HK-2 (cell line): Measurements from ENCODE around the gene PRKCE.
A peak's percentile ranks its signal among the peaks of the same experiment; 100 is the strongest.

ENCODE experiments used
- DNase-seq: peaks from one replicate; pipeline ENCODE4 v3.0.0-alpha.2; 2018; ENCODE audit not compliant: unreplicated experiment

The PRKCE gene

DNA sequence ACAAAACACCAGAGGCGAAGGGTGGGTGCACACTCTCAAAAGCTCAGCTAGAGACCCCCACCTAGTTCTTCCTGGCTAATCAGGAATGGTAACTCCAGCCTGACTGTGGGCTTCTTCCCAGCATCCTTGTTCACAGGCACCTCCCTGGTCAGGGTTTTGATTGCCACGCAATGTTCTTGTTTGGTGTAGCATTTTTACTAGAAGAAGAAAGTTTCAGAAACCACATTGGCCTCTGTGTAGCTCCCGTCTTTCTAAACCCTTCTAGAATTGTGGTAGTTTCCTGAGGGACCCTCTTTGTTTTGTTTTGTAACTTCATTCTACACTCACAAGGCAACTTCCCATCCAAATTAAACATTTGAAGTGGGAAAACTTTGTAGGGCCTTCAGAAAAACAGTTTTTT, 391.2 kb downstream of the PRKCE start:
- DNase-seq = no peak

DNA sequence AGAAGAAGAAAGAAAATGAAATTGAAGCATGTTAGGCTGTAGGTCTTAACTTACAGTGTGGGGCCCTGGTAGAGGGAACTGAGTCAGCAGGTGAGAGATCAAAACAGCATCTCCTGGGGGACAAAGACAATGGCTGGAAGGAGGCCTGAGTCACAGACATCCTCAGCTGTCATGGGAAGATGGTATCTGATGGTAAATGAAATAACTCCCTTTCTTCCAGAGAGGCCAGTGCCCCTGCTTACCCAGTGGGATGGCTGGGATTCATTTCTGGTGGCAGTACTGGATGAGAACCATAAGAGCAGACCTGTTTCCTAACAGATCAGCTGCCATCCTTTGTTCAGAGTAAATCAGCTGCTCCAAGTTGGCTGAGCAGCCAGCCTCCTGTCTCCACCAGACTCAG, 394.4 kb downstream of the PRKCE start:
- DNase-seq = no peak

DNA sequence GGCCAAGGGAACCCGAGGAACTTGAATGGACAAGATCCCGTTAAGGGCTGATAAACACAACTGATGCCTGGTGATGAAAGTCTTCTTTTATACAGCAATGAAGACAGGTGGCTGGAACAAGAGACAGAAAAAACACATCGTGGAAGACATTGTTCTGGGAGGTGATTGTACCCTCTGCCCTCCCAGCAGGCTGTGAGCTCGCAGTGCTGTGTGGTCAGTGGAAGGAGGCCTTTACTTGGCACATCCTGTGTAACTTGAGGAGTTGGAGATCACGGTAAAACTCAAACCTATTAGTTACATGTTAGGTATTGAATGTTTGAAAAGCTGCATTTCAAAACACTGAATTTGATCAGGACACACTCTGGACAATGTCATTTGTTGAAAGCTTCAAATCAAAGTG, 395.8 kb downstream of the PRKCE start:
- no peak for DNase-seq

DNA sequence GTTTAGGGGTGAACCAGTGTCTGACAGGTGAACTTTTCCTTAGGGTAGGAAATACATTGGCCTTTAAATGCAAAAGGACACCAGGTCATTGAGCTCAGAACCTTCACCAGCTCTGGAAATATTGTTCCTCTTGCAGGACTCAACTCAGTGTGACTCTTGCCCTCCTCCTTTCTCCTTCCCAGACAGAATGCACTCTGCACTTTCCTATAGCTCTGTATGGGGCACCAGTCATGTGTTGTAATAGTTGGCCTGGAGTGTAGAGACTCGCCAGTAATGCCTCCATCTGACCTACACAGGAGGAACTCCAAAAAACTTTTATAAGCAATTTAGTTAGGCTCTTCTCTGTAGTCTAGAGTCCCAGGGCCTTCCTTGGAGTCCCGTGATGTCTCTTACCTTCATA, 397.2 kb downstream of the PRKCE start:
- no peak for DNase-seq

DNA sequence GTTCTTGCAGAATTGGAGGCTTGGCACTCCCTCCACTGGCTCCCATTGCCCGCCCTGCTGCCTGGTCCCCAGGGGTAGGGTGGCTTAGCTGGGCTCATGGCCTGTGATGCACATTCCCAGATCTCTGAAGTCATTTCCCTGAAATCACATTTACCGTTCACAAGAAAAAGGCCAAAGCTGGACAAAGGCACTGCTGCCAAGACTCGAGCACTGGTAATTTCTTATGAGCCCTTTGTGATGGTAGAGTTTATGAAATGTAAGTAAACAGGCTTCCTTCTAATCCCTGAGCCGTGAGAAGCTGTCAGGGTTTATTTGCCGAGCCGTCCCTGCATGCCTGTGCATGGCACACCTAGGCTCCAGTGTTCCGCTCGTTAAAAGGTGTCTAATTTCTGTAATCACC, 398.6 kb downstream of the PRKCE start:
- no peak for DNase-seq

DNA sequence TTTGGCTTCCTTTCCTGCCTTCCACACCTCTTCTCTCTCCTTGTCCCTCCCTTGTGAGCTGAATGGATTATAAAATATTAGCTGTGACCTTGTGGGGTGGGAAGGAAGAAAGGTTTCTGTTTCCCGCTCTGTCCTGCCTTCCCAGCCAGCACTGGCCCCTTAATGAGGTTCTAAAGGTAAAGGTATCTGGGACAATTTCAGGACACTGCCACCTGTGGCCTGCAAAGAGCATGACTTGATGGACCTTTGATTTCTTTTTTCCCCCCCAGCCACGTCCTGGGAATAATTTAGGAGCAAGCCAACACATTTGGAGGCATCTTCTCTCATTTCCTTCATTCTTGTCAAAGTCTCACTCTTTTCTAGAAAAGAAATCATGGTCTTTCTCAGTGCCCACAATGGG, 399.0 kb downstream of the PRKCE start:
- no peak for DNase-seq

DNA sequence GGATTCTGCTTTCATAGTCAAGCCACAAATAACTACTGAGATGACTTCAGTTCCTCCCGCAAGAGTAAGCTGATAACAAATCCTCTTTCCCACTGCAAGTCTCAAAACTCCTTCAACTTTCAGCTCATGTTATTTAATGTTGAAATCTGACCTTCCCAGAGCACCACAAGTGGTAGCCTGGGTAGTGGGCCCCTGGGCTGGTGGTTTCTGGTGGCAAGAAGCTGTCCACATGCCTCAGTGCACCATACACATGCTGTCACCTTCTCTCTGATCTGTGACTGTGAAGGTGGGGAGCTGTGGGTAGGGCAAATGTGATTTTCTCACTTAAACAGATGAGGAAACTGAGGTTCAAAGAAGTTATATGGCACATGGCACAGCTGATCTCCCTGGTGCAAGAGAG, 399.6 kb downstream of the PRKCE start:
- DNase-seq = no peak

DNA sequence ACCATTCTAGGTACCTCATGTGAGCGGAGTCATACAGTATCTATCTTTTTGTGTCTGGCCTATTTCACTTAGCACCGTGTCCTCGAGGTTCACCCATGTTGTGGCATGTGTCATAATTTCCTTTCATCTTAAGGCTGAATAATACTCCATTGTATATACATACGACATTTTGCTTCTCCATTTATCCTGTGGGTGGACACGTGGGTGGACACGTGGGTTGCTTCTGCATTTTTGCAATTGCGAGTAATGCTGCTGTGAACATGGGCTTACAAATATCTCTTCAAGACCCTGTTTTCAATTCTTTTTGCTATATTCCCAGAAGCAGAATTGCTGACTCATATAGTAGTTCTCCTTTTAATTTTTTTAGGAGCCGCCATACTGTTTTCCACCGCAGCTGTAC, 402.1 kb downstream of the PRKCE start:
- no peak for DNase-seq

DNA sequence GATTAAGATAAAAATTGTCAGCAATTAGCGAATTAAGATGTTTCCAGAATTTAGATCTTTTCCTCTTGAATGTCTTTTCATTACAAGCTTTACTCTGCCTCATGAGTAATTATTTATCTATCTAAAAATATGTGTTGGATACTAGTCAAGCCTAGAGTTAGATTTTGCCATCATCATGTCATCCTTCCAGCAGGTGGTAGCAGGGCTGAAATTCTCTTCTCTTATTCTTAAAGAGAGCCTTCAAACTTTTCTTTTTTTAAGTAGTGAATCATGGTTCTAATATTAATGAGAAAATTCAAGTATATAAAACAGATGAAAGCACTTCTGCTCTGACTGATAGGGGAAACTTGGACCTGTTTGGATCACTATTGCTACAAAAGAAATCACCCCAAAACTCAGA, 405.1 kb downstream of the PRKCE start:
- no peak for DNase-seq

DNA sequence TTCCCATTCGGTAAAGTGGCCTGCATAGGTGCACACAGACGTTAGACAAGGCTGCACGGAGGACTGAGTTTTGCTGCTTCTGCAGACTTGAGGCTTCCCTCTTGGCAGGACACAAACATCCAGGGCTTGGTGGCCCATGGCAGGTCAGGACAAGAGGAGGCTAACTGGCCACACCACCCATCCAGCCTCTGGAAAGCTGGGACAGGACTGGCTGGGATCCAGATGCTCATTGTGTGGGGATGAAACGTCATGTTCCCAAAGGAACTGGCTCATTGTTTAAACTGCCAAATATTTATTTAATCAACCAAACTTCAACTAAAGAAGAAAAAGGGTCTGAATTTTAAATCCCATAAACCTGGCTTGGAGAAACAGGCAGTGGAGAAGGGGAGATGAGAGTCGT, 406.7 kb downstream of the PRKCE start:
- DNase-seq = no peak

DNA sequence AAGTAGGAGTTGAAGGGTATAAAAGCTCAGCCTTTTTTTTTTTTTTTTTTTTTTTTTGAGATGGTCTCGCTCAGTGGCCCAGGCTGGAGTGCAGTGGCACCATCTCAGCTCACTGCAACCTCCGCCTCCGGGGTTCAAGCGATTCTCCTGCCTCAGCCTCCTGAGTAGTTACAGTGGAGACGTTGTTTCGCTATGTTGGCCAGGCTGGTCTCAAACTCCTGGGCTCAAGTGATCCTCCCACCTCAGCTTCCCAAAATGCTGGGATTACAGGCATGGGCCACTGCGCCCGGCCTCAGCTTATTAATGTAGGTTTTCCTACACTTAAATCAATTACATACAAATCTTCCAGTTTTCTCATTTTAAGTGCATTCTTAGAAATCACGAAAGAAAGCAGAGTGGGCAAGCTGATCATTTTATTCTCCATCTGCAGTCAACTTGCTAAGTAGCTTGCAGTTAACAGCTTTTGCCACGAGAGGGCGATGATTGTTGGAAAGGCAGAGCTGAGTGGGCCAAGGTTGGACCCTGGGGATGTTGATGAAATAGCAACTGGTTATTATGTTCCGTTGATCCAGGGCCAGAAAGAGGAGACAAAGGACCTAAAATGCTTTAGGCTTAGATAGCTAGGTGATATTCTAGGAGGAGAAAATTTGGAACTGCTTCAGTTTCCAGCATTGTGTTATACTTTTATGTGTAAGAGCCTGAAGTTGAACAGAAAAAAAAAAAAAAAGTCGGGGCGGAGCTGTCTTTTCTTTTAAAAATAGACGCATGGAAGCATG, 411.4 kb downstream of the PRKCE start:
- peak; percentile 81 for DNase-seq

DNA sequence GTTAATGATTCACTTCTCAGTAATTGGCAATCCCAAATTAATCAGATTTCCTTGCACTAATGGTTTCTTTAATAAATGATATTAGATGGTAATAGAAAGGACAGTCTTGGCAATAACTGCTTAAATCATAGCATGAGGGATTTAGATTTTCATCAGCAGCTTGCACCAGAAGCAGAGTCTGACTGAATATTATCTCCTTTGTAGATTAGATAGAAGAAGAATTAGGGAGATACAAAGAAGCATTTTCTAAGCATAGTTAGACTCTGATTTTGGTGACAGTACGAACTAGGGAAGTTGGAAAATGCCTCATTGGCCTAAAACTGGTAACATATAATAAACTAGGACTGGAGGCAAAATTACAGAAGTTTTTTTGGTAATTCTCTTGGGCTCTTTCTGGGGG, 412.9 kb downstream of the PRKCE start:
- no peak for DNase-seq

DNA sequence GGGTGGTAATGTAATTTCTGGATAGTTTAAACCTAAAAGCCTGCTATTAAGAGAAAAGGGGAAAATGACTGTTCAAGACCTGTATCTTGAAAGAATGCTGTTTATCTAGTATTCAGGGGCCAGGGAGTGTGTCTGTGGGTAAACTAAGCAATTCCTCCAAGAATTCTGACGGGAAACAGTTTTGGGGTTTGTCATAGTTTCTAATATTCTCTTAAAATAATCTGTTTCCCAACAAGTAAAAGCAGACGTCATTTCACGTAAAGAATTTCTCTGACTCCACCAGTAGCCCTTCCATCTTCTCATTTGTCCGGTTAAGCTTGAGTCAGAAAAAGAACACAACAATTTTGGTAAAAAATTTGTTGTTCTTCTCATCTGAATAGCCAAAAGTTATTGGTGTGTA, 413.7 kb downstream of the PRKCE start:
- no peak for DNase-seq

DNA sequence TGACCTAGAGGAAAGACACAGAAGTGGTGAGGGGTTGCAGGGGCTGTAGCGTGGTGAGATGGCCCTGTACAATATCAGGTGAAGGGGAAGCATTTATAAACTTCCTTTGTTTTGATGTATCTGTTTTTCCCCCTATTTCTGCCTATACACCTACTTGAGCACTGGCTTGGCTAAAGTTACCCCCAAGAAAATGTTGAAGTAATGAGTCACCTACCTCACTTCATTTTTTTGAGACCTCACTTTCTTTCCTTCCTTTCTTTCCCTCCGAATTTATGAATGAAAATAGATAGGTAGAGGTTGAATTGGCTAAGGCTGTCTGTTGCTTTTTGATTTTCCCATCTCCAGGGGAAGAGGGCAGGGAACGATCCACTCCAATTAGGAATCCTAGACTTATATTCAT, 414.6 kb downstream of the PRKCE start:
- DNase-seq = no peak

DNA sequence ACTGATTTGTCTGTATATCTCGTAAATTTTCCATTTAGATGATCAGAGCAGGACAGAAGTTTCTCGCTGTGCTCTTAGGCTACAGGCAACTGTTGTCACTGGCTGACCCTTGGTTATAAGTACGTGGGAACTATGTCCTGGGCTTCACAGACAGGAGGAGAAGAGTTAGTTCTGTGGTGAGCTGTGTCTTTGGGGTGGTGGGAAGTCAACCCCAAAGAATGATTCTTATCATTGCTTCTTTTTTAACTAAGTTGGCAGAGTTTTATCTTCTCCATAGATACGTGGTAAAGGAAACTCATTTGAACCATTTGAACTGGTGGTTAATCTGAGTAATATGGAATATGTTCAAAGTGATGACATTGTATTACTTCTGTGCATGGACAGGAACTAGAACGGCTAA, 415.1 kb downstream of the PRKCE start:
- no peak for DNase-seq

DNA sequence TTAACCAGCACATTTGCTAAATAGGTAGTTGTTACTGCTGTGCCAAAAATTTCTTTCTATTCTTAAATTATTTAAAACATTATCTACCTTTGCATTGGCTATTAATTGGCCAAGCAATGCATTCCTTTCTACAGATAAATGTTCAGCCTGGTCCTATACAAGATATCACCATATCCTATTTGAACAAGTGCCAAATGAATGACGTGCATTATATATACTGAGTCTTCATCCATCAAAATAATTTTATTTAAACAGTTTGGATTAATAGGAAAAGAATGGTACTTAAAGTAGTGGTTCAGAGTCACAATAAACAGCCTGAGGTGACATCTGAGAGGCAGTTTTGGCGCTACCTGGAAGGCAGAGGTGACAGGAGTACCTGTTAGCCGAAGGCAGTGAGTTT, 415.6 kb downstream of the PRKCE start:
- DNase-seq = no peak

DNA sequence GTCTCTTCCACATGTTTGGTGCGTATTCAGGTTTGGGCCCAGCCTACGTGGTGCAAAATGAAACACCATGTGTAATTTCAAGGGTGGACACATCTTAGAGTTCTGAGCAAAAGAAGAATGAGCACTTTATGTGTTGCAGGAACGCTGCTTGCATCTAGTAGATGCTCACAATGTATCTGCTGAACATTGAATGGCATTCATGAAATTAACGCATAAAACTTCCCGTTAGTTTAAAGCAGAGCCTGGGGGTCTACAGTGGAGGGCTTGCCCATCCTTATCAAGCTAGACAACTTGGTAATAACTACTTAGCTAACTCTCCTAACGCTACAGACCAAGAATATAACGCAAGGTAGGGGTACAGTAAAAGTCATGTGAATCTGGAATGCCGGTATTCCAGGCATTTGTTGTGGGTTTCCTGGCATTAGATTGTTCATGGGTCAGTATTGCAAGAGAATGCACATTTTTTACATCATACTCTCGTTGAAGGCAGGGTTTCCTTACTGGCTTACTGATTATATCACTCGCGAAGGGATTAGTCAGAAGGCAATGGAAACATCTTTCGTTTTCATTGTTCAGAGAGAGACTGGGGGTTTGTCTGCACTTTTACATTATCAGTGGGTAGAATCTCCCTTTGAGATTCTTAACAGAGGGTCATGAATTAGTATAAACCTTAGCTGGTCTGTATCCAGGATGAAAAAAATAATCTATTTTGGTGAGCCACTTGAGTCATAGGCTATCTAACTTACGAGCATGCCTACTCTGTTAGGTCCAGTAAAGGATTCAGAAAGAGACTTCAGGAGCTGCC, 416.2 kb downstream of the PRKCE start:
- peak; percentile 51 for DNase-seq

DNA sequence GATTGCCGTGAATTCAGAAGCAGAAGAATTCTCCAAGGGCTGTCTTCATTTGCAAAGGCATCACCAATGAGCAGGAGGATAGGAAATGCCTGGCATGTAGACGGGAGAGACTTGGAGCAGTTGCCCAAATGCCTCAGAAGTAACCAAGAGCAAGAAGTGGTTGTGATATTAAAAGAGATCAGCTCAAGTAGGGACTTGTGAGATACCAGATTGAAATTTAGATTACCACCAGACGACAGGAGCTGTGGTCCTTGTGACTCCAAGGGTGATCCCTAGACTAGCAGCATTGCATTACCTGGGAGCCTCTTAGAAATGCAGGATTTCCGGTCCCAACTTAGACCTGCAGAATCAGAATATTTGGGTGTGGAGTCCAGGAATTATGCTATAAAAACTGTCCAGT, 417.2 kb downstream of the PRKCE start:
- DNase-seq = no peak

DNA sequence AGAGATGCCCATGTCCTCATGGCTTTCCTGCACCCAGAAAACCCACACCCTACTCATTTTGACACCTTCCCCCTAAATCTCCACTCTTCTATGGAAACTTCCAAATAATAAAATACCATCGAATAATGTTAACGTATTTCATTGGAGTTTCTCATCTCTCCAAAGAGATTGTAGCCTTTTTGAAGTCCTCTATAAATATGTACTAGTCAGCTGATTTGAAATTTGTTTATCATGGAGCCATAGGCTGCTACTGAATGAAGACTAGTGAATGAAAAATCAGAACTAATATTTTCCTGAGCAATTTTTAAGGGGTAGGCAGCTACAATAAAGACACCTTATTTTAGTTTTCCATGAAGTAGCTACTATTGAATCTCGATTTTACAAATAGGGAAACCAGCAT, 419.6 kb downstream of the PRKCE start:
- DNase-seq = no peak

DNA sequence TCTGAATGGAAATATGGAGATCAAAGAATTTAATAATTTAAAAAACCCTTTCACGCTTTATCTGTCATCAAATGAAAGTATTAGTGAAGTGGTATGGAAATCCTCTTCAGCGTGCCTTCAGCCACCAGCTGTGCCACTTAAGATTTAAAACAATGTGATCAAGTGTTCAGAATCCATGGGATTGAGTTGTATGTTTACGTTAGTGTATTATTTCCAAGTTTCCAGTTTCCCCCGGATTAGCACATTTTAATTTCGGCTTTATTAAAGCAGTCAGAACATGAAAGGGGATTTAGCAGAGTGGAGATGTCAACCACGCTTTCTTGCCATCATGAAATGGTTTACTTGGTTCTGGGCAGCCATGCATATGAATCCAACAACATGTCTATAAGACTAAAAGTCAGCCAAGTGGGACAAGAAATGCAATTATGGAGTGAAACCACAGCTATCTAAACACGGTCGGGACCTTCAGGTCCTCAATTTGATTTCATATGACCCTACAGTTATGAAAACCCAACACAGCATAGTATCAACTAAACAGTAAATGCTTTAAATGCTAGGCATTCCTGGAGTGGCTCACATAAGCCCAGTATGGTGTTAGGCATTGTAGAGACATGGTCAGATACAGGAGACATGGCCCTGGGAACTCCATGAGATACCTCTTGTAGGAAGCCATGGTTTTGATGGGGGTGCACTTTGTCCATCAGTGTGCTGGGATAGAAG, 420.8 kb downstream of the PRKCE start:
- DNase-seq = peak; percentile 39

DNA sequence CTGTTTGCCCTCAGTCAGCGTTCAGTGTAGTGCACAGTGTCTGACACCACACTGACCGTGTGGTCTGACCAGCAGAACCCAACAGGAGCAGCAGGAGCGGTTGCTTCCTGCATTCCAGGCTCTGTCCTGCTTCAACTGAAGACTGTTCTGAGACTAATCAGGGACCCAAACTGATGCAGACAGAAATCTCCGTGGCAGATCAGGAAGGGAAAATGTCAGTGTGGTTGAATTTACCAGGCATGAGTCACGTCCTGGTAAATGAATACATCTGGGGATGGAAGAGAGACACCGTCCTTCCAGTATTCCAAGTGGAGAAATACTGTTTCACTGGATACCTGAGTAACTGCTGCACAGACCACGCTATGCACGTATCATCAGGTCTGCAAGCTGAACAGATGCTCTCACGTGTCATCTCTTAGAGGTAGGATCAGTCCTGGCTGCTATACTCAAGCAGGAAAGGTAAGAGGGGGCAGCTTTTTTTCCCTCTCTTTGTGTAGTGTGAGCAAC, 422.1 kb downstream of the PRKCE start:
- peak; percentile 86 for DNase-seq

DNA sequence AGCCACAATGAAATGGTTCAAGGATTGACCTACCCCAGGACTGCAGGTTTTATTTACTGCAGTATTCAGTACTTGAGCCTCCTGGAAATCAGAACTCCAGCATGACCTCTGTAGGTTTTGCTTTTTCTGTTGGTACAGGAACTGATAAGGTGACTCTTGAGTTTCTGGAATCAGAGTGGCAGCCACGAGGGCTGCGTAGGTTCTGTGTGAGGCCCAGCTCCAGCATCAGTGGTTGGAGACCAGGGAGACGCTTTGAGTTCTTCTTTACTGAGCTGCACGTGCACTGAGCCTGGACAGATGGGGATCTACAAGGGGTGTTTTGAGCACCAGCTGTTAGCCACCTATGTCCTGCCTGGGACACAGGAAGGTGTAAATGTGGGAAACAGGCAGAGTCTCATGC, 423.0 kb downstream of the PRKCE start:
- DNase-seq = no peak

DNA sequence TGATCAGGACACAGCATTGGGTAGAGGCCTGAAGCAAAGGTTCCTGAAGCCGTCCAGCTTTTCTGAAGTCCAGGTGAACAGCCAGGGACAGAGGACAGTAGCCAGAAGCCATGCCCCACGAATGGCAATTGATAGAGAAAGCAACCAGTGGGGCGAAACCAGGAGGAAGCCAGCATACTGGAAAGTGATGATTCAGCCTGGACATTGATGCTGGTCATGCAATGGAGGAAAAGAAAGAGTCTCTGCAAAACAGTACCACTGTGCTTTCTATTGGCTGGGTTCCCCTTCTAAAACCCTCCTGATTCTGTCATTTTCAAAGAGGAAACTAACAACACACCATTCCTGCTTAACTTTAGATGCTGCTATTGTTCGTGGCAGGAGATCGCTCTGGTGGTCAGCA, 424.4 kb downstream of the PRKCE start:
- DNase-seq = no peak
